NCI-H2196 (cell line): Measurements from ENCODE around the gene TNS4.

ENCODE experiments used
- DNase-seq: peaks from one replicate; lab custom pipeline; 2025; ENCODE audit not compliant: unreplicated experiment; lab: John Stamatoyannopoulos, UW

TNS4 gene

GRCh38 chr17:40517286-40517662, 15.9 kb upstream of the TNS4 start:
- DNase-seq, result no peak

- DNase-seq, result no peak
Observed at GRCh38 chr17:40516581-40517285, 15.3 kb upstream of the TNS4 start.

- no peak for DNase-seq
Observed at GRCh38 chr17:40515491-40516041, 14.1 kb upstream of the TNS4 start.

- DNase-seq, result no peak
Observed at GRCh38 chr17:40515011-40515410, 13.6 kb upstream of the TNS4 start.

- DNase-seq, result no peak
Observed at GRCh38 chr17:40514013-40514875, 12.8 kb upstream of the TNS4 start.

GRCh38 chr17:40511667-40512220, 10.3 kb upstream of the TNS4 start:
- no peak for DNase-seq

- no peak for DNase-seq
Observed at GRCh38 chr17:40511136-40511535, 9.7 kb upstream of the TNS4 start.

- DNase-seq, result no peak
Observed at GRCh38 chr17:40510328-40510648, 8.9 kb upstream of the TNS4 start.

- no peak for DNase-seq
Observed at GRCh38 chr17:40509626-40510327, 8.4 kb upstream of the TNS4 start.

GRCh38 chr17:40506786-40507185, 5.4 kb upstream of the TNS4 start:
- DNase-seq, result no peak

GRCh38 chr17:40503154-40503553, 1.7 kb upstream of the TNS4 start:
- no peak for DNase-seq

GRCh38 chr17:40502716-40503115, 1.3 kb upstream of the TNS4 start:
- no peak for DNase-seq

- DNase-seq, result no peak
Observed at GRCh38 chr17:40500709-40501108, 714 bp downstream of the TNS4 start.

- no peak for DNase-seq
Observed at GRCh38 chr17:40500190-40500589, 1.2 kb downstream of the TNS4 start.

- DNase-seq, result peak; percentile 63
Observed at GRCh38 chr17:40499551-40500189, 1.8 kb downstream of the TNS4 start.

GRCh38 chr17:40498281-40499084, 2.9 kb downstream of the TNS4 start:
- DNase-seq, result peak; percentile 4

- DNase-seq, result no peak
Observed at GRCh38 chr17:40497695-40498094, 3.7 kb downstream of the TNS4 start.

- no peak for DNase-seq
Observed at GRCh38 chr17:40496634-40497420, 4.6 kb downstream of the TNS4 start.

GRCh38 chr17:40496170-40496569, 5.3 kb downstream of the TNS4 start:
- DNase-seq, result no peak
